ENCODE results near the gene SHISA4.
A peak's percentile ranks its signal among the peaks of the same experiment; 100 is the strongest.

Gene SHISA4

DNA sequence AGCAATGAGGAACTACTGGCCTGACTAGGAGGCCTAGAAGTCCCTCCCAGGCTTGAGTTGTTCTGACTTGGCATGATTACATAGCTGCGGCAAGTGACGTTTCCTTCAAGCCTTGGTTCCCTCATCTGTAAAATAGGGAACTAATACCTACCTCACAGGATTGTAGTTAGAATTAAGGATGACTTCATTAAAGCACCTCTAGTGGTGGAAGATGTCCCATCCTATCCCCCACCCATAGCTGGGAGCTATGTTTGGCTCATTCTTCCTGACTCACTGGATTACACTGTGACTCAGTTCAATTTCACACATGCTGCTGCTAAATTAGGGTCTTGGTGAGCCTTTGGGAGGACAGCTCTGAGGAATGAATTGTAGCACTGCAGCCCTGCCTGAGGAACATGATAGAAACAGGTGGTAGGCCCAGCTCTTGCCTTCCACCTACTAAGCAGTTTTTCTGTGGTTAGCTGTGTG lies 6.0 kb upstream of the SHISA4 start:
- H3K4me1 ChIP-seq (ENCODE audit: control insufficient read depth in 1 of 2, insufficient read depth in 1 of 2, low read depth in 1 of 2, low read length in 1 of 2): peaks cover 40% of the 10 kb centered on the region in 2 experiments
- no peaks in the 10 kb centered on the region for H3K9me3 ChIP-seq
- no peak overlapping the region for H3K4me3 ChIP-seq (ENCODE audit: low read depth in 1 of 2, low read length in 1 of 2)
- peaks cover 31% of the 10 kb centered on the region for H3K27me3 ChIP-seq
- TF ChIP-seq, protein P1, sequence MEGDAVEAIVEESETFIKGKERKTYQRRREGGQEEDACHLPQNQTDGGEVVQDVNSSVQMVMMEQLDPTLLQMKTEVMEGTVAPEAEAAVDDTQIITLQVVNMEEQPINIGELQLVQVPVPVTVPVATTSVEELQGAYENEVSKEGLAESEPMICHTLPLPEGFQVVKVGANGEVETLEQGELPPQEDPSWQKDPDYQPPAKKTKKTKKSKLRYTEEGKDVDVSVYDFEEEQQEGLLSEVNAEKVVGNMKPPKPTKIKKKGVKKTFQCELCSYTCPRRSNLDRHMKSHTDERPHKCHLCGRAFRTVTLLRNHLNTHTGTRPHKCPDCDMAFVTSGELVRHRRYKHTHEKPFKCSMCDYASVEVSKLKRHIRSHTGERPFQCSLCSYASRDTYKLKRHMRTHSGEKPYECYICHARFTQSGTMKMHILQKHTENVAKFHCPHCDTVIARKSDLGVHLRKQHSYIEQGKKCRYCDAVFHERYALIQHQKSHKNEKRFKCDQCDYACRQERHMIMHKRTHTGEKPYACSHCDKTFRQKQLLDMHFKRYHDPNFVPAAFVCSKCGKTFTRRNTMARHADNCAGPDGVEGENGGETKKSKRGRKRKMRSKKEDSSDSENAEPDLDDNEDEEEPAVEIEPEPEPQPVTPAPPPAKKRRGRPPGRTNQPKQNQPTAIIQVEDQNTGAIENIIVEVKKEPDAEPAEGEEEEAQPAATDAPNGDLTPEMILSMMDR (IDR thresholded peaks at IDR 0.05): peak; percentile 71
- H3K27ac ChIP-seq: peak overlapping the region; percentile 89
- no peaks in the 10 kb centered on the region for H3K36me3 ChIP-seq

DNA sequence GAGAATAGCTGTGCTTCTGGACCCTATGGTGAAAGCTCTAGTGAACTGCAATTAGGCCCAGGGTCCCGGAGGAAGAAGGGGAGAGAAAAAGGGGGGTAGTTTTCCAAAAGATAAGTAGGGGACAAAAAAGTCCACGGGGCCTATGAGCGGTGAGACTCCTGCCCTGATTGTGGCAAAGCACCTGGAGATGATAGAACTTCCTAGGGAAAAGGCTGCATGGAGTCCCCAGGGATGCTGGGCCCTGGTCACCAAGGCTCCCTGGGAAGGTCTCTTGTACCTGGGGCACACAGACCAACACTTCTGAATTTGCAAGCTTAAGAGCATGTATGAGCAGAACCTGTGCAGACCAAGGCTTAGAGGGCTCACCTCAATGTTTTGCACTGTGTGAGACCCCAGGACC lies 5.4 kb upstream of the SHISA4 start:
- TF ChIP-seq, protein P1 (IDR thresholded peaks at IDR 0.05): no peak
- no peaks in the 10 kb centered on the region for H3K9me3 ChIP-seq
- no peaks in the 10 kb centered on the region for H3K36me3 ChIP-seq
- H3K27me3 ChIP-seq: peaks cover 36% of the 10 kb centered on the region
- H3K4me1 ChIP-seq (ENCODE audit: control insufficient read depth in 1 of 2, insufficient read depth in 1 of 2, low read depth in 1 of 2, low read length in 1 of 2): peaks cover 40% of the 10 kb centered on the region in 2 experiments
- peak overlapping the region; percentile 41 to 44 for H3K4me3 ChIP-seq (ENCODE audit: low read depth in 1 of 2, low read length in 1 of 2)
- H3K27ac ChIP-seq: peak overlapping the region; percentile 89

DNA sequence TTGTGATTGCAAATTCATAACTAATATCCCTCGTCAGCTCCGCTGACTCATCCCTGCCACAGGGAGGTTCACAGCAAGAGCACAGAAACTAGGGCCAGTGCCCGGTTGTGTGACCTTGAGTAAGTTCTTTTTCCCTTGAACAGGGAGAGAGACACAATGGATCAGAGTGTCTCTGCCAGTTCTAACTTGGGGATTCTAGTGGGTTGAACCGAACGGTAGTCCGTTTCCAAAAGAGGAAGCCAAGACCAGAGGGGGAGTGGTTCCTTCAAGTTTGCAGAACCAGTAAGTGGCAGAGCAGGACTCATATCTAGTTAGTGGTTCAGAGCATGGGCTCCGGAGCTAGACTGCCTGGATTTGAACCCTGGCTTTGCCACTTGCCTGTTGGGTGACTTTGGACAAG lies 4.9 kb upstream of the SHISA4 start:
- TF ChIP-seq, protein P1 (IDR thresholded peaks at IDR 0.05): no peak
- Histone ChIP-seq H3K27me3 (peaks cover 42% of the 10 kb centered on the region), H3K4me3 (ENCODE audit: low read depth in 1 of 2, low read length in 1 of 2) (peak overlapping the region; percentile 41 to 44), H3K9me3 (no peaks in the 10 kb centered on the region), H3K4me1 (ENCODE audit: control insufficient read depth in 1 of 2, insufficient read depth in 1 of 2, low read depth in 1 of 2, low read length in 1 of 2) (peaks cover 41 to 43% of the 10 kb centered on the region in 2 experiments), H3K36me3 (no peaks in the 10 kb centered on the region), H3K27ac (peak overlapping the region; percentile 89)

DNA sequence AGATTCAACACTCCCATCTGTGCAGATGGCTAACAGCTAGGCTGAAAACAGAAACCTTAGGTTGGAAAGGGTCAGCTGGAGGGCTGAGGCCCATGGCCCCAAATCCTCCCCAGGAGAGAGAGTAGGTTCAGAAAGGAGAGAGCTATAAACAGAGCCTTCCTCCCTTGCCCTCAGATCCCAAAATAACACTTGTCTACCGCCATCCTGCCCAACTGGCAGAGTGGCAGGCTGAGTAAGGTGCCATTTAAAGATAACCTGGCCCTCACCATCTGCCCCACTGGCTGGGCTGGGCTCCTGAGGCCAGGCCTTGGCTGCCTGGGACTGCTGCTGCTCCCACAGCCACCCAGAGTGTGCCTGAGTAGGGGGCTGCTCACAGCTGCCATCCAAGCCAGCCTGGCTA lies 4.3 kb upstream of the SHISA4 start:
- Histone ChIP-seq H3K27me3 (peaks cover 48% of the 10 kb centered on the region), H3K27ac (peak overlapping the region; percentile 89), H3K4me1 (ENCODE audit: control insufficient read depth in 1 of 2, insufficient read depth in 1 of 2, low read depth in 1 of 2, low read length in 1 of 2) (peaks cover 43 to 47% of the 10 kb centered on the region in 2 experiments), H3K4me3 (ENCODE audit: low read depth in 1 of 2, low read length in 1 of 2) (no peak overlapping the region), H3K9me3 (no peaks in the 10 kb centered on the region), H3K36me3 (no peaks in the 10 kb centered on the region)
- TF ChIP-seq, protein P1 (IDR thresholded peaks at IDR 0.05): no peak

DNA sequence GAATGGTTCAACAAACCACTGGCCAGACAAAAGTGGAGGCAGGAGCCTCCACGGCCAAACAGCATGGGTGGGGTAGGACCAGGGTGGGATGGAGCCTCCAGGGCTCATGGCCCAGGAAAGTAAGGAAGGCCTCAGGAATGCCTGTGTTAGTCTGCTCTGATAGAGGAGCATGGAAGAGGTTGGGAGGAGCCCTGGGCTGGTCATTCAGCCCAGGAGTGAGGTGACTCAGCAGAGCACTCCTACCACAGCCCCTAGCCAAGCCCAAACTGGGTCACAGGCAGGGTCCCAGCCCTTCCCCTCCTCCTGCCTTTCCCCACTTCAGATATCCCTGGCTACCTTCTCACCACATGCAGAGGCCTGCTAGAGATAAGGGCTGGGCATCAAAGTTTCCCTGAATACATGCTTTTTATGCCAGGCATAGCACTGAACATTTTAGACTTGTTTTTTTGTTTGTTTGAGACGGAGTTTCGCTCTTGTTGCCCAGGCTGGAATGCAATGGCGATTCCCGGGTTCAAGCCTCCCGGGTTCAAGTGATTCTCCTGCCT lies 3.1 kb upstream of the SHISA4 start:
- TF ChIP-seq, protein P1 (IDR thresholded peaks at IDR 0.05): no peak
- H3K4me3 ChIP-seq (ENCODE audit: low read depth in 1 of 2, low read length in 1 of 2): no peak overlapping the region
- no peak overlapping the region for H3K27ac ChIP-seq
- H3K36me3 ChIP-seq: no peaks in the 10 kb centered on the region
- peaks cover 42 to 45% of the 10 kb centered on the region in 2 experiments for H3K4me1 ChIP-seq (ENCODE audit: control insufficient read depth in 1 of 2, insufficient read depth in 1 of 2, low read depth in 1 of 2, low read length in 1 of 2)
- peaks cover 60% of the 10 kb centered on the region for H3K27me3 ChIP-seq
- no peaks in the 10 kb centered on the region for H3K9me3 ChIP-seq
